Panc1 (cell line): ENCODE measurements around the gene THUMPD2.

Experiments
- POLR2AphosphoS5 ChIP-seq: IDR thresholded peaks from 2 replicates; pipeline ENCODE4 v1.6.1; 2012; ENCODE audit warnings: mild to moderate bottlenecking, low read depth, low read length, moderate library complexity
- TF ChIP-seq, protein P1 (sequence below): fragments of 450-650 bp; IDR thresholded peaks from 2 replicates; pipeline ENCODE4 v1.5.1; 2017; ENCODE audit warnings: mild to moderate bottlenecking
- TF ChIP-seq, protein P2 (sequence below), 2 experiments: IDR thresholded peaks; 2 replicates each; pipeline ENCODE4 v1.6.1; 2011 to 2012; ENCODE audit warnings: low read depth in 2 of 2, control low read depth in 1 of 2, low read length in 1 of 2, mild to moderate bottlenecking in 1 of 2, moderate library complexity in 1 of 2; ENCODE audit not compliant: insufficient read depth in 1 of 2

DNA sequence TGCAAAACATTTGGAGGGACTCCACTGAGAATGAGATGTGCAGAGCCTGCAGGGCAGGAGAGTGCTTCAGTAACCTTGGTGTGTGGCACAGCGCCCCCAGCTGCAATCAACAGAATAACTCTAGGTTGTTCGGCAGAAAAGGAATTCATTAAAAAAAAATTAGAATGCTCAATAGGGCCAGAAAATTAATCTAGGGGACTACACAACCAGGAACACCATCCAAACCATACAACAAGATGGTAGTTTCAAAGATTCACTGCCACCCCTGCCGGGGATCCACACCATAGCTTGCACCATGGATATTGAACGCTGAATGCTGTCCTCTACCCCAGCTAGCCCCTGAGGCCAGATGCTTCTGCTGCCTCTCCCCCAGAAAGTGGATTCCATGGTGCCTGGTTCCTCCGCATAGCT is 50.1 kb downstream of the THUMPD2 start:
- TF ChIP-seq, protein P1, sequence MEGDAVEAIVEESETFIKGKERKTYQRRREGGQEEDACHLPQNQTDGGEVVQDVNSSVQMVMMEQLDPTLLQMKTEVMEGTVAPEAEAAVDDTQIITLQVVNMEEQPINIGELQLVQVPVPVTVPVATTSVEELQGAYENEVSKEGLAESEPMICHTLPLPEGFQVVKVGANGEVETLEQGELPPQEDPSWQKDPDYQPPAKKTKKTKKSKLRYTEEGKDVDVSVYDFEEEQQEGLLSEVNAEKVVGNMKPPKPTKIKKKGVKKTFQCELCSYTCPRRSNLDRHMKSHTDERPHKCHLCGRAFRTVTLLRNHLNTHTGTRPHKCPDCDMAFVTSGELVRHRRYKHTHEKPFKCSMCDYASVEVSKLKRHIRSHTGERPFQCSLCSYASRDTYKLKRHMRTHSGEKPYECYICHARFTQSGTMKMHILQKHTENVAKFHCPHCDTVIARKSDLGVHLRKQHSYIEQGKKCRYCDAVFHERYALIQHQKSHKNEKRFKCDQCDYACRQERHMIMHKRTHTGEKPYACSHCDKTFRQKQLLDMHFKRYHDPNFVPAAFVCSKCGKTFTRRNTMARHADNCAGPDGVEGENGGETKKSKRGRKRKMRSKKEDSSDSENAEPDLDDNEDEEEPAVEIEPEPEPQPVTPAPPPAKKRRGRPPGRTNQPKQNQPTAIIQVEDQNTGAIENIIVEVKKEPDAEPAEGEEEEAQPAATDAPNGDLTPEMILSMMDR: peak; percentile 91
- TF ChIP-seq POLR2AphosphoS5: no peak
- TF ChIP-seq, protein P2, sequence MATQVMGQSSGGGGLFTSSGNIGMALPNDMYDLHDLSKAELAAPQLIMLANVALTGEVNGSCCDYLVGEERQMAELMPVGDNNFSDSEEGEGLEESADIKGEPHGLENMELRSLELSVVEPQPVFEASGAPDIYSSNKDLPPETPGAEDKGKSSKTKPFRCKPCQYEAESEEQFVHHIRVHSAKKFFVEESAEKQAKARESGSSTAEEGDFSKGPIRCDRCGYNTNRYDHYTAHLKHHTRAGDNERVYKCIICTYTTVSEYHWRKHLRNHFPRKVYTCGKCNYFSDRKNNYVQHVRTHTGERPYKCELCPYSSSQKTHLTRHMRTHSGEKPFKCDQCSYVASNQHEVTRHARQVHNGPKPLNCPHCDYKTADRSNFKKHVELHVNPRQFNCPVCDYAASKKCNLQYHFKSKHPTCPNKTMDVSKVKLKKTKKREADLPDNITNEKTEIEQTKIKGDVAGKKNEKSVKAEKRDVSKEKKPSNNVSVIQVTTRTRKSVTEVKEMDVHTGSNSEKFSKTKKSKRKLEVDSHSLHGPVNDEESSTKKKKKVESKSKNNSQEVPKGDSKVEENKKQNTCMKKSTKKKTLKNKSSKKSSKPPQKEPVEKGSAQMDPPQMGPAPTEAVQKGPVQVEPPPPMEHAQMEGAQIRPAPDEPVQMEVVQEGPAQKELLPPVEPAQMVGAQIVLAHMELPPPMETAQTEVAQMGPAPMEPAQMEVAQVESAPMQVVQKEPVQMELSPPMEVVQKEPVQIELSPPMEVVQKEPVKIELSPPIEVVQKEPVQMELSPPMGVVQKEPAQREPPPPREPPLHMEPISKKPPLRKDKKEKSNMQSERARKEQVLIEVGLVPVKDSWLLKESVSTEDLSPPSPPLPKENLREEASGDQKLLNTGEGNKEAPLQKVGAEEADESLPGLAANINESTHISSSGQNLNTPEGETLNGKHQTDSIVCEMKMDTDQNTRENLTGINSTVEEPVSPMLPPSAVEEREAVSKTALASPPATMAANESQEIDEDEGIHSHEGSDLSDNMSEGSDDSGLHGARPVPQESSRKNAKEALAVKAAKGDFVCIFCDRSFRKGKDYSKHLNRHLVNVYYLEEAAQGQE (IDR thresholded peaks at IDR 0.05; ENCODE audit: insufficient read depth in 1 of 2, low read depth in 2 of 2, low read length in 1 of 2): no peak
